ENCODE results near the gene GBGT1.

- TF ChIP-seq CTCF (IDR thresholded peaks at IDR 0.05; ENCODE audit: extremely low read depth in 1 of 2, insufficient read depth in 1 of 2, low read depth in 1 of 2, low read length in 2 of 2) (no peak), POLR2A (IDR thresholded peaks at IDR 0.05; ENCODE audit: low read depth, low read length) (no peak), EZH2 (IDR thresholded peaks at IDR 0.05; ENCODE audit: borderline replicate concordance, low read depth, low read length, severe bottlenecking) (no peak), MAX (IDR thresholded peaks at IDR 0.05; ENCODE audit: insufficient read depth, insufficient read length) (no peak), POLR2AphosphoS5 (IDR thresholded peaks at IDR 0.05; ENCODE audit: insufficient read depth, low read depth, low read length) (no peak), MYC (IDR thresholded peaks at IDR 0.05; ENCODE audit: low read depth, low read length) (no peak), JUN (IDR thresholded peaks at IDR 0.05; ENCODE audit: borderline replicate concordance, insufficient read depth, insufficient read length, low read depth) (no peak), GATA2 (IDR thresholded peaks at IDR 0.05; ENCODE audit: insufficient read depth, insufficient read length, low read depth, low read length) (no peak)
Measured at GRCh38 chr9:133189826-133190225, 26.1 kb upstream of the GBGT1 start.

Measured in endothelial cell of umbilical vein (primary cell).